Smooth muscle cell (in vitro differentiated cells): ENCODE results near the gene PARD3. TPM values are rescaled to one million over a fixed set of nuclear protein-coding genes. Genes with fewer than 3 reads are reported as not detected.

ENCODE experiments used
- DNase-seq: peaks from one replicate; lab custom pipeline; 2025; ENCODE audit not compliant: unreplicated experiment; lab: John Stamatoyannopoulos, UW
- H2AFZ ChIP-seq: fragments of 200-600 bp; sonication (generic); 2 replicates; pipeline ENCODE4 v1.6.0; 2016; ENCODE audit warnings: antibody characterized with exemption, low read depth, mild to moderate bottlenecking
- H3F3A ChIP-seq: fragments of 200-600 bp; sonication (generic); 2 replicates; pipeline ENCODE4 v1.6.0; 2017; ENCODE audit warnings: antibody characterized with exemption, low read depth
- H3K27ac ChIP-seq: fragments of 200-600 bp; sonication (generic); 2 replicates; pipeline ENCODE4 v1.5.1; 2016; ENCODE audit warnings: low read depth, mild to moderate bottlenecking
- H3K27me3 ChIP-seq: fragments of 200-600 bp; sonication (generic); 2 replicates; pipeline ENCODE4 v1.6.1; 2016; ENCODE audit warnings: low read depth, mild to moderate bottlenecking
- H3K36me3 ChIP-seq: fragments of 200-600 bp; sonication (generic); 2 replicates; pipeline ENCODE4 v1.5.1; 2016; ENCODE audit warnings: low read depth
- H3K4me1 ChIP-seq: fragments of 200-600 bp; sonication (generic); 2 replicates; pipeline ENCODE4 v1.5.1; 2016; ENCODE audit warnings: low read depth
- H3K4me2 ChIP-seq: fragments of 200-600 bp; sonication (generic); 2 replicates; pipeline ENCODE4 v1.6.0; 2016; ENCODE audit warnings: mild to moderate bottlenecking
- H3K4me3 ChIP-seq: fragments of 200-600 bp; sonication (generic); 2 replicates; pipeline ENCODE4 v1.5.1; 2016; ENCODE audit warnings: mild to moderate bottlenecking
- H3K79me2 ChIP-seq: fragments of 200-600 bp; sonication (generic); 2 replicates; pipeline ENCODE4 v1.6.0; 2016; ENCODE audit warnings: low read depth, mild to moderate bottlenecking
- H3K9ac ChIP-seq: fragments of 200-600 bp; sonication (generic); 2 replicates; pipeline ENCODE4 v1.6.0; 2016; ENCODE audit warnings: low read depth
- H3K9me3 ChIP-seq: fragments of 200-600 bp; sonication (generic); replicated peaks from 2 replicates; pipeline ENCODE4 v1.5.1; 2016; ENCODE audit warnings: low read depth
- H4K20me1 ChIP-seq: fragments of 200-600 bp; sonication (generic); 2 replicates; pipeline ENCODE4 v1.6.0; 2016; ENCODE audit warnings: low read depth
- CTCF ChIP-seq: fragments of 200-600 bp; sonication (generic); IDR thresholded peaks from 2 replicates; pipeline ENCODE4 v1.5.1; 2017; ENCODE audit warnings: borderline replicate concordance, mild to moderate bottlenecking, antibody characterized with exemption; ENCODE audit not compliant: insufficient read depth, poor library complexity, severe bottlenecking
- WGBS: methylation state at CpG from one replicate; pipeline ENCODE4 v1.1.7; 2016; ENCODE audit warnings: low lambda C conversion rate; 5-methylcytosine and 5-hydroxymethylcytosine counted together
- polyA plus RNA-seq: library from polyadenylated mRNA; unstranded; fragments of >200 nt; fragmentation: Nextera tagmentation; extraction: Ambion mirVana; gene quantifications from 2 replicates; pipeline ENCODE4 v1.2.1, GENCODE V29; 2016
- total RNA-seq: library from RNA; depleted of rRNA; stranded (reverse); fragments of >200 nt; gene quantifications from 2 replicates; pipeline ENCODE4 v1.2.3, GENCODE V29; 2014

The PARD3 gene
- total and polyA plus RNA-seq, 2 experiments from 2014 or later: 17.5 to 26.0 TPM

- Histone ChIP-seq H3K9ac (no peak overlapping the region), H3K4me3 (no peak overlapping the region), H3K27ac (no peak overlapping the region), H3K9me3 (no peaks in the 10 kb centered on the region), H3K79me2 (peaks cover 57% of the 10 kb centered on the region), H2AFZ (no peak overlapping the region), H4K20me1 (peaks cover 44% of the 10 kb centered on the region), H3F3A (no peaks in the 10 kb centered on the region), H3K4me1 (no peaks in the 10 kb centered on the region), H3K4me2 (no peak overlapping the region), H3K27me3 (no peaks in the 10 kb centered on the region), H3K36me3 (no peaks in the 10 kb centered on the region)
- WGBS: 75% methylated on average over 4 of the region's 4 CpGs
- DNase-seq: no peak
- no peak for TF ChIP-seq CTCF
Measured at GRCh38 chr10:34748767-34749166, 66.3 kb downstream of the PARD3 start.

- Histone ChIP-seq H3K27ac (no peak overlapping the region), H3F3A (no peaks in the 10 kb centered on the region), H3K4me3 (no peak overlapping the region), H3K36me3 (no peaks in the 10 kb centered on the region), H2AFZ (no peak overlapping the region), H3K79me2 (peaks cover 55% of the 10 kb centered on the region), H3K4me2 (no peak overlapping the region), H3K9me3 (no peaks in the 10 kb centered on the region), H3K9ac (no peak overlapping the region), H3K4me1 (no peaks in the 10 kb centered on the region), H4K20me1 (peaks cover 45% of the 10 kb centered on the region), H3K27me3 (no peaks in the 10 kb centered on the region)
- no peak for TF ChIP-seq CTCF
- 99% methylated on average over 6 of the region's 6 CpGs for WGBS
- no peak for DNase-seq
Measured at GRCh38 chr10:34748357-34748756, 66.7 kb downstream of the PARD3 start.

DNA sequence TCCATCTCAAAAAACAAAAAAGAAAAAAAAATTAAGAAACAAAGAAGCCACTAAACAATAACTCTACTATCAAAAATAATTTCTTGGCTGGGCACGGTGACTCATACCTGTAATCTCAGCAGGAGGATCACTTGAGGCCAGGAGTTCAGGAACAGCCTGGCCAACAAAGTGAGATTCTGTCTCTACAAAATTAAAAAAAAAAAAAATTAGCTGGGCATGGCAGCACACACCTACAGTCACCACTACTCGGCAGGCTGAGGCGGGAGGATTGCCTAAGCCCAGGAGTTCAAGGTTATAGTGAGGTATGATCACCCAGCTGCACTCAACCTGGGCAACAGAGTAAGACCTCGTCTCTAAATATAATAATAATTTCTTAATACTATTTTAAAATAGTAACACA is 69.0 kb downstream of the PARD3 start:
- H2AFZ ChIP-seq: no peak overlapping the region
- no peaks in the 10 kb centered on the region for H3K9me3 ChIP-seq
- no peaks in the 10 kb centered on the region for H3F3A ChIP-seq
- peaks cover 64% of the 10 kb centered on the region for H3K79me2 ChIP-seq
- H3K4me1 ChIP-seq: no peaks in the 10 kb centered on the region
- H3K9ac ChIP-seq: no peak overlapping the region
- no peaks in the 10 kb centered on the region for H3K36me3 ChIP-seq
- TF ChIP-seq CTCF: no peak
- 93% methylated on average over 4 of the region's 4 CpGs for WGBS
- DNase-seq: no peak
- H3K27me3 ChIP-seq: no peaks in the 10 kb centered on the region
- H3K27ac ChIP-seq: no peak overlapping the region
- no peak overlapping the region for H3K4me2 ChIP-seq
- H4K20me1 ChIP-seq: peaks cover 51% of the 10 kb centered on the region
- no peak overlapping the region for H3K4me3 ChIP-seq

GRCh38 chr10:34745244-34745643 is 69.9 kb downstream of the PARD3 start:
- Histone ChIP-seq H3K9ac (no peak overlapping the region), H3K27ac (no peak overlapping the region), H3K27me3 (no peaks in the 10 kb centered on the region), H2AFZ (no peak overlapping the region), H3K4me2 (no peak overlapping the region), H3K4me3 (no peak overlapping the region), H3K79me2 (peaks cover 64% of the 10 kb centered on the region), H3K9me3 (no peaks in the 10 kb centered on the region), H3K36me3 (no peaks in the 10 kb centered on the region), H3F3A (no peaks in the 10 kb centered on the region), H4K20me1 (peaks cover 57% of the 10 kb centered on the region), H3K4me1 (peaks cover 5% of the 10 kb centered on the region)
- no peak for DNase-seq
- 87% methylated on average over 4 of the region's 4 CpGs for WGBS
- TF ChIP-seq CTCF: no peak
